Loucy (cell line): ENCODE measurements around the gene STK40.

ENCODE experiments used
- EZH2phosphoT487 ChIP-seq: fragments of 200-600 bp; IDR thresholded peaks from 2 replicates; pipeline ENCODE4 v1.6.1; 2018; ENCODE audit warnings: antibody characterized with exemption, mild to moderate bottlenecking, moderate library complexity, borderline replicate concordance
- TF ChIP-seq, protein P1 (sequence below): fragments of 200-600 bp; sonication (generic); conservative IDR thresholded peaks from 2 replicates; pipeline ENCODE4 v1.5.1; 2014; ENCODE audit warnings: mild to moderate bottlenecking, antibody characterized with exemption, low read length

DNA sequence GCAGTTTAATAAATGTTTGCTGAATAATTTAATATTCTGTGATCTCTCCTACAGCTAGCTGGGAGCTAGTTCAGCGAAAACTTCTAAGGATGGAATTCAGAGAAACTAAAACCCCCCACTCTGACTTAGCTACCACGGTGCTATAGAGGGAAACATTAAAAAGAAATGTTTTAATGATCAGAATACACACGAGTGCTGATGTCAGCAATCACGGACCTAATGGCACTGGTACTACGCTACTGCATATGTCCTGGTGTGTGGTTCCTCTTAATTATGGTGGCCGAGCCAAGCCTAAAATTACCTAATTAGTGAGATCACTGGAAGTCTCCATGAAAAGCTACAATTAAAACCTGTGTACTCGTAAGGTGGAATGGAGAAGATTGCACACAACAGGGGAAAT, 35.9 kb upstream of the STK40 start:
- TF ChIP-seq, protein P1, sequence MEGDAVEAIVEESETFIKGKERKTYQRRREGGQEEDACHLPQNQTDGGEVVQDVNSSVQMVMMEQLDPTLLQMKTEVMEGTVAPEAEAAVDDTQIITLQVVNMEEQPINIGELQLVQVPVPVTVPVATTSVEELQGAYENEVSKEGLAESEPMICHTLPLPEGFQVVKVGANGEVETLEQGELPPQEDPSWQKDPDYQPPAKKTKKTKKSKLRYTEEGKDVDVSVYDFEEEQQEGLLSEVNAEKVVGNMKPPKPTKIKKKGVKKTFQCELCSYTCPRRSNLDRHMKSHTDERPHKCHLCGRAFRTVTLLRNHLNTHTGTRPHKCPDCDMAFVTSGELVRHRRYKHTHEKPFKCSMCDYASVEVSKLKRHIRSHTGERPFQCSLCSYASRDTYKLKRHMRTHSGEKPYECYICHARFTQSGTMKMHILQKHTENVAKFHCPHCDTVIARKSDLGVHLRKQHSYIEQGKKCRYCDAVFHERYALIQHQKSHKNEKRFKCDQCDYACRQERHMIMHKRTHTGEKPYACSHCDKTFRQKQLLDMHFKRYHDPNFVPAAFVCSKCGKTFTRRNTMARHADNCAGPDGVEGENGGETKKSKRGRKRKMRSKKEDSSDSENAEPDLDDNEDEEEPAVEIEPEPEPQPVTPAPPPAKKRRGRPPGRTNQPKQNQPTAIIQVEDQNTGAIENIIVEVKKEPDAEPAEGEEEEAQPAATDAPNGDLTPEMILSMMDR: no peak
- TF ChIP-seq EZH2phosphoT487: no peak
